ENCODE measurements around the gene VPS35. TPM values are rescaled to one million over a fixed set of nuclear protein-coding genes. Genes with fewer than 3 reads are reported as not detected.

Gene VPS35
- polyA plus RNA-seq, 1 donor from 2014 or later = 155 TPM

- no peaks in the 10 kb centered on the region for H3K9me2 ChIP-seq (ENCODE audit: insufficient read depth, low read length)
- TF ChIP-seq EZH2 (IDR thresholded peaks at IDR 0.05; ENCODE audit: borderline replicate concordance, insufficient read depth, low read length, poor library complexity, severe bottlenecking) = no peak
- no peak for TF ChIP-seq POLR2AphosphoS5 (IDR thresholded peaks at IDR 0.05)
- no peak for TF ChIP-seq EP300 (conservative IDR thresholded peaks at IDR 0.05; ENCODE audit: poor library complexity, severe bottlenecking)
- TF ChIP-seq SMC3 (conservative IDR thresholded peaks at IDR 0.05; ENCODE audit: poor library complexity) = no peak
- no peak for TF ChIP-seq REST (IDR thresholded peaks at IDR 0.05; ENCODE audit: borderline replicate concordance)
- no peak for TF ChIP-seq RAD21 (conservative IDR thresholded peaks at IDR 0.05)
- no peak for TF ChIP-seq CTCF (IDR thresholded peaks at IDR 0.05; ENCODE audit: poor library complexity, severe bottlenecking)
- no peak for TF ChIP-seq MXI1 (conservative IDR thresholded peaks at IDR 0.05; ENCODE audit: poor library complexity, severe bottlenecking)
- TF ChIP-seq TAF1 (IDR thresholded peaks at IDR 0.05; ENCODE audit: low read depth) = no peak
- H3K27me3 ChIP-seq (ENCODE audit: insufficient read depth, low read depth, low read length) = no peaks in the 10 kb centered on the region
- no peaks in the 10 kb centered on the region for H3F3A ChIP-seq (ENCODE audit: insufficient read depth, low read length, poor library complexity, severe bottlenecking)
- H3K9ac ChIP-seq (ENCODE audit: low read length) = no peak overlapping the region
- H3K36me3 ChIP-seq (ENCODE audit: insufficient read depth, low read length) = no peaks in the 10 kb centered on the region
- H3K4me3 ChIP-seq (ENCODE audit: low read length) = no peak overlapping the region
- no peaks in the 10 kb centered on the region for H3K9me3 ChIP-seq (ENCODE audit: low read length)
- no peak overlapping the region for H3K4me2 ChIP-seq (ENCODE audit: low read length)
- H4K20me1 ChIP-seq (ENCODE audit: insufficient read depth) = no peaks in the 10 kb centered on the region
- H2AFZ ChIP-seq (ENCODE audit: low read depth, low read length) = no peak overlapping the region
- H3K79me2 ChIP-seq (replicated peaks; ENCODE audit: insufficient read depth, low read length) = no peaks in the 10 kb centered on the region
- no peak overlapping the region for H3K27ac ChIP-seq (ENCODE audit: low read length)
Measured at GRCh38 chr16:46612121-46612520, 76.9 kb downstream of the VPS35 start.

GRCh38 chr16:46607529-46607928, 81.4 kb downstream of the VPS35 start:
- no peak overlapping the region for H2AFZ ChIP-seq (ENCODE audit: low read depth, low read length)
- H3K36me3 ChIP-seq (ENCODE audit: insufficient read depth, low read length) = no peaks in the 10 kb centered on the region
- no peak overlapping the region for H3K4me3 ChIP-seq (ENCODE audit: low read length)
- TF ChIP-seq SMC3 (conservative IDR thresholded peaks at IDR 0.05; ENCODE audit: poor library complexity) = peak; percentile 41
- no peak for TF ChIP-seq REST (IDR thresholded peaks at IDR 0.05; ENCODE audit: borderline replicate concordance)
- peak; percentile 69 for TF ChIP-seq RAD21 (conservative IDR thresholded peaks at IDR 0.05)
- peak; percentile 62 for TF ChIP-seq CTCF (IDR thresholded peaks at IDR 0.05; ENCODE audit: poor library complexity, severe bottlenecking)
- H3K27ac ChIP-seq (ENCODE audit: low read length) = no peak overlapping the region
- H3K4me2 ChIP-seq (ENCODE audit: low read length) = no peak overlapping the region
- H3F3A ChIP-seq (ENCODE audit: insufficient read depth, low read length, poor library complexity, severe bottlenecking) = no peaks in the 10 kb centered on the region
- H4K20me1 ChIP-seq (ENCODE audit: insufficient read depth) = no peaks in the 10 kb centered on the region
- no peak overlapping the region for H3K9ac ChIP-seq (ENCODE audit: low read length)
- no peaks in the 10 kb centered on the region for H3K9me3 ChIP-seq (ENCODE audit: low read length)
- H3K79me2 ChIP-seq (replicated peaks; ENCODE audit: insufficient read depth, low read length) = no peaks in the 10 kb centered on the region
- no peaks in the 10 kb centered on the region for H3K27me3 ChIP-seq (ENCODE audit: insufficient read depth, low read depth, low read length)
- H3K9me2 ChIP-seq (ENCODE audit: insufficient read depth, low read length) = no peaks in the 10 kb centered on the region
